Body of pancreas (tissue), 4 donors: ENCODE measurements around the gene ASAP3.

Source experiments
- POLR2A ChIP-seq, 3 donors: fragments of 450-650 bp; IDR thresholded peaks; one replicate each; pipeline ENCODE4 v1.6.1; 2016; ENCODE audit warnings: antibody characterized with exemption in 3 of 3, mild to moderate bottlenecking in 2 of 3
- TF ChIP-seq, protein P1 (sequence below), 7 experiments: fragments of 450-650 bp in 4 of 7; fragments of 200-600 bp in 3 of 7; sonication (generic) in 3 of 7; IDR thresholded peaks; one replicate each; pipeline ENCODE4 v1.5.1; 2016 to 2019; ENCODE audit warnings: antibody characterized with exemption in 7 of 7

DNA sequence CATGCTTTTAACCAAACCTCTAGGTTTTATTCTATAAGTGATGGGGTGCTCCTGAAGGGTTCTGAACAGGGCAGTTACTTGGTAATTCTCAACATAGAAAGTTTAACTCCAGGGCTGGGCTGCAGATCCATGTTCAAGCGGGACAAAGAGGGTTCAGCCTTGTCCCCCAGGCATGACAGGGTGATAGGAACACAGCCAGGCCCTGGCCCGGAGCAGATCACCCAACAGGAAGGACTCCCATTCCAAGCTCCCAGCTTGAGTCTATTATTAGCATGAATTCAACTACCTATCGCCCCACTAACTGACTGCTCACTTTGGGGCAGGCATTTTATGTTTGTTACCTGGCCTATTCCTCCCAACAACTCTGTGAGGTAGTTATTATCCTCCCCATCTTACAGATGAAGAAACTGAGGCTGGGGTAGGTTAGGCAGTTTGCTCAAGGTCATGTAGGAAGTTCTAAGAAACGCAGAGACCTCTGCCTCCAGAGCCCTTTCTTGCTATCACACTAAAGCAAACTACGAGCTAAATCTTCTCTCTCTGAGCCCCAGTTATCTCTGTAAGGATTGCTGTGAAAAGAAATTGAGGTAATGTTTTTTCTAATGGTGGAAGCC is 14.5 kb downstream of the ASAP3 start:
- TF ChIP-seq, protein P1, sequence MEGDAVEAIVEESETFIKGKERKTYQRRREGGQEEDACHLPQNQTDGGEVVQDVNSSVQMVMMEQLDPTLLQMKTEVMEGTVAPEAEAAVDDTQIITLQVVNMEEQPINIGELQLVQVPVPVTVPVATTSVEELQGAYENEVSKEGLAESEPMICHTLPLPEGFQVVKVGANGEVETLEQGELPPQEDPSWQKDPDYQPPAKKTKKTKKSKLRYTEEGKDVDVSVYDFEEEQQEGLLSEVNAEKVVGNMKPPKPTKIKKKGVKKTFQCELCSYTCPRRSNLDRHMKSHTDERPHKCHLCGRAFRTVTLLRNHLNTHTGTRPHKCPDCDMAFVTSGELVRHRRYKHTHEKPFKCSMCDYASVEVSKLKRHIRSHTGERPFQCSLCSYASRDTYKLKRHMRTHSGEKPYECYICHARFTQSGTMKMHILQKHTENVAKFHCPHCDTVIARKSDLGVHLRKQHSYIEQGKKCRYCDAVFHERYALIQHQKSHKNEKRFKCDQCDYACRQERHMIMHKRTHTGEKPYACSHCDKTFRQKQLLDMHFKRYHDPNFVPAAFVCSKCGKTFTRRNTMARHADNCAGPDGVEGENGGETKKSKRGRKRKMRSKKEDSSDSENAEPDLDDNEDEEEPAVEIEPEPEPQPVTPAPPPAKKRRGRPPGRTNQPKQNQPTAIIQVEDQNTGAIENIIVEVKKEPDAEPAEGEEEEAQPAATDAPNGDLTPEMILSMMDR (IDR thresholded peaks at IDR 0.05), result no peak
- TF ChIP-seq POLR2A (IDR thresholded peaks at IDR 0.05), result no peak
